Stimulated activated CD8-positive, alpha-beta memory T cell treated with anti-CD3 and anti-CD28 coated beads, Interleukin-2, amount 100 ng/mL, for 48 hours (primary cell): ENCODE measurements around the gene MARK2.
A peak's percentile ranks its signal among the peaks of the same experiment; 100 is the strongest.
"Not testable (repeated sequence)": the region's sequence is repeated elsewhere in the genome, so short reads cannot be mapped to it uniquely, and the experiment has no call there.

ENCODE experiments used
- DNase-seq, 2 donors: peaks; one replicate each; pipeline ENCODE4 v3.0.0-alpha.2; 2020; ENCODE audit warnings: low read depth in 2 of 2

The MARK2 gene

DNA sequence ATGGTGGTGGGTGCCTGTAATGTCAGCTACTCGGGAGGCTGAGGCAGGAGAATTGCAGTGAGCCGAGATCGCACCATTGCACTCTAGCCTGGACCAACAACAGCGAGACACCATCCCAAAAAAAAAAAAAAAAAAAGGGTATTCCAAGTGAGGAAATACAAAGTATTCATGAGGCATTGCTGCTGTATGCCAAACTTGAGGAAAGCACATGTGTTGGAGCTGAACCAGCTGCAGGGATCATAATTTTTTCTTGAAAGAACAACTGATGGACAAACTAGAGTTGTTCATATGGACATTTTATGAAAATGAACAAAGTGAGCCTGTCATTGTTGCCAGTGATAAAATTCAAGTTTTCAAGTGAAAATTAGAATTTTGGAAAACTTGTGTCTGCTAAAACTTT is 15.8 kb downstream of the MARK2 start:
- no peak for DNase-seq

DNA sequence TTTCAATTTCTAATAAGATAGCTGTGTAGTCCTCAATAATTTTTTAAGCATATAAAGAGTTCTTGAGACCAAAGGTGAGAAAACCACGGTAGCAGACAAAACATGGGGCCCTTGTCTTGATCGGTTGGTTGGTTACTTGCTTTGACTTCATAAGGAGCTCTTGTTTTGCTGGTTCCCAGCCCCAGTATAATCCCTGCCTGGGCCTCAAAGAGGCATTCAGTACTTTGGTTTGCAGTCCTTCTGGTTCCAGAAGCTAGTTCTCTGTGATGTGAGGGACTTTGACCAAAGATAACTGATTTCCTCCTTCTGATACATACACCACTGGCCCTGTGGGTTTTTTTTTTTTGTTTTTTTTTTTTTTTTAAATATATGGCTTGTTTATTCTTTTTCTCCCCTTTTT is 17.1 kb downstream of the MARK2 start:
- DNase-seq: no peak

DNA sequence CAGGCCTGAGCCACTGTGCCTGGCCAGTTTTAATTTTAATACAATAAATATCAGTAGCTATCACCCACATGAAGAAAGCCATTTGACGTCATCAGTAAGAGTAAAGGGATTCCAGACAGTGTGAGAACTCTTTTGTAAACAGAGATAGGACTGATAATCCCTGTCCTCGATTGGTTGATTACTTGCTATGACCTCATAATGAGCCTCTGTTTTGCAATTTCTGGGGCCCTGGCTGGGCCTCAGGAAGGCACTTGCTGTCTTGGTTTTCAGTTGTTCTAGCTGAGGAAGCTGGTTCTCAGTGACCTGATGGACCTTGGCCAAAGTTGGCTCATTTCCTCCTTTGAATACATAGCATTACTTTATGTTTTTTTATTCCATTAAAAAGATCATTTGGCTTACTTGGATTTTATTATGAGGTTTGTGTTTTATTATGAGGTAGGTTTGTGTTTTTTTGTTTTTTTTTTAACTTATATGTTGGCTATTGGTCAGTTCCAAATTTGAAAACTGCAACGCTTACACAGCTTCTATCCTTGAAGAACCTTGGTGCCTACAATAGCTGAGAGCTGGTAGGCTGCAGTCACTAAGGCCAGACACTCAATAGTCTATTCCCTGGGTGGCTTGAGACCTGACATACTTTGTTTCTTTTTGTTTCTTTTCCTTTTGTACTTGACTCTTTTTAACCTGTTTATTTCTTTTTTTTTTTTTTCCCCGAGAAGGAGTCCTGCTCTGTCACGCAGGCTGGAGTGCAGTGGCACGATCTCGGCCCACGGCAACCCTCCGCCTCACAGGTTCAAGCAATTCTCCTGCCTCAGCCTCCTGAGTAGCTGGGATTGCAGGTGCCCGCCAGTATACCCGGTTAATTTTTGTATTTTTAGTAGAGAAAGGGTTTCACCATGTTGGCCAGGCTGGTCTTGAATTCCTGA is 20.0 kb downstream of the MARK2 start:
- DNase-seq: no peak

- DNase-seq: no peak
Observed at GRCh38 chr11:63862923-63863322, 24.0 kb downstream of the MARK2 start.

- DNase-seq: not testable (repeated sequence)
Observed at GRCh38 chr11:63863620-63864019, 24.7 kb downstream of the MARK2 start.

DNA sequence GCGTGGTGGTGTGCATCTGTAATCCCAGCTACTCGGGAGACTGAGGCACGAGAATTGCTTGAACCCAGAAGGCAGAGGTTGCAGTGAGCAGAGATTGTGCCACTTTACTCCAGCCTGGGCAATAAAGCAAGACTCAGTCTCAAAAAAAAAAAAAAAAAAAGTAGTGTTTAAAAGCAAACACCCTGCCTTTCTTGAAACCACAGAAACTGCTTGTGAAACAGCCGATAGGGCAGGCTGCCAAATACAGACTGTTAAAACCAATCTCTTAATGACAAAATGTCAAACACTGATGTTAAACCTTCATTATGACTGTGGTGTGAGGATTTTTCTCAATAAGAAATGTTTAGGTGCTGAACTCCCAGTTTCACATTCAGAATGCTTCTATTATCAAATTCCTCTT is 27.3 kb downstream of the MARK2 start:
- DNase-seq: peak; percentile 39 to 63

- no peak for DNase-seq
Observed at GRCh38 chr11:63867511-63867910, 28.6 kb downstream of the MARK2 start.

GRCh38 chr11:63868399-63869064 is 29.6 kb downstream of the MARK2 start:
- no peak for DNase-seq

- no peak for DNase-seq
Observed at GRCh38 chr11:63869171-63869591, 30.3 kb downstream of the MARK2 start.

- no peak for DNase-seq
Observed at GRCh38 chr11:63869683-63870082, 30.8 kb downstream of the MARK2 start.

DNA sequence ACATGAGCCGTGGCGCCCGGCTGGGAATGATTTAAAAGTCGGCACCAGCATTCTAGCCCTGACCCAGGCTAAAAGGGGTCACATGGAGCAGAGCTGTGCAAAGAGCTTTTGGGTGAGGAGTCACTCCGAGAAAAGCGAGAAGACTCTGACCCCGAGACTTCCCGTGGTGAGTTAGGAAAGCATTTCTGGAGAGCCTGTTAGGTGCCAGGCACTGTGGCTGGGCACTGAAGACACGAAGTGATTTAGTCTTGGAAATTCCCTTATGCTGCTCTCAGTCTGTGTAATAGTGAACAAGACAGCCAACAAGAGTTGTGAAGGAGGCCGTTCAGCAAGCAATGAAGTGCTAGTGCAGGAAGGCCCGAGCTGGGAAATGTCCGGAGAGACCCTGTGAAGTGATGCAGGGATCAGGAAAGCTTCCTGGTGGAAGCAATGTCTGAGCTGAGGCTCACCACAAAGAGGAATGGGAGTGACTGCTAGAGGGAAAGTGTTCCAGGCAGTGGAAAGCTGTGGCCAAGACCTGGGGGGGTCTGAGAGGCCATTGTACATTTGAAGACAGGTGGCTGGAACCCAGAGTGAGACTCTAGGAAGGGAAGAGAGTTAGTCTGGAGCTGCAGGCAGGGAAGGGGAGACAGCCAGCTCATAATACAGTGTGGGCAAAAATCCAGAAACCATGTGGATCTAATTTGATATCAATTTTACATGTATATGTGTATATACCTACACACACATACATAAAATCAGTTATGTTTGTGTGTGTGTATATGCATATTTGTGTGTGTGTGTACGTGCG is 31.6 kb downstream of the MARK2 start:
- DNase-seq: no peak

DNA sequence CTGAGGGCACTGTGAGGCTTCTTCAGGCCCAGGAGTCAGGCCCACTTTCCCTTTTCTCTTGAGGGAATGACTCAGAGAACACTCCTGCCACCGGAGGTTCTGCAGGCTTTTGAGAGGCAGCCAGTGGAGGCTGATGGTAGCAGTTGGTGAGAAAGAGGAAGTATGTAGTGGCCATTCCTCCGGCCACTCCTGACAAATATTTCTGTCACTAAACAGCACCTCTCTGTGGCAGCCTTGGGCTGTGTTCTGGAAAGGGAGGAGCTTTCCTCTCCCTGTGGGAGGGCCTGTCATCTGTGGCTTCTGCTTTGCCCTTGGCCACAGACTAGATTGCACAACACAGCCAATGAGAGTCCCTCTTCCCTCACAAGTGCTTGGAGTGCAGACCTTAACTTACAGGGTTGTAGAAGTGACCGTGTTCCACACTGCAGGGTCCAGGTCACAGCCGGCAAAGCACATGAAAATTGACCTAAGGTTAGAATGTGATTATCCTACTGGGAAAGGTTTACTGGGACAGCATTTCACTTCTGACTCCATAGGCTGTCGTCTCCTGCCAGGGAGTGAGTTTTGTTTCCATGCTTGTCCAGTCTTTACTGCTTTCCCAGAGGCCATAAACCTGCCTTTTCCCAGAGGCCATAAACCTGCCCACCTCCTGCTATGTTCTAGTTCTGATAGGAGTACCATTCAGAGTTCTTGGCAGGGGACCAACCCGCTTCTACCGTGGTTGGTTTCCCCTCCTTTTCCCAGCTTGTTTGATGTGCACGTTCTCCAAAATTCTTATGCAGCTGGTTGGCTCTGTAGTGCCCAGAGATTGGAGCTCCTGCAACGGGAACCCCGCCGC is 33.3 kb downstream of the MARK2 start:
- peak in 1 of 2 donors; percentile 19 for DNase-seq

DNA sequence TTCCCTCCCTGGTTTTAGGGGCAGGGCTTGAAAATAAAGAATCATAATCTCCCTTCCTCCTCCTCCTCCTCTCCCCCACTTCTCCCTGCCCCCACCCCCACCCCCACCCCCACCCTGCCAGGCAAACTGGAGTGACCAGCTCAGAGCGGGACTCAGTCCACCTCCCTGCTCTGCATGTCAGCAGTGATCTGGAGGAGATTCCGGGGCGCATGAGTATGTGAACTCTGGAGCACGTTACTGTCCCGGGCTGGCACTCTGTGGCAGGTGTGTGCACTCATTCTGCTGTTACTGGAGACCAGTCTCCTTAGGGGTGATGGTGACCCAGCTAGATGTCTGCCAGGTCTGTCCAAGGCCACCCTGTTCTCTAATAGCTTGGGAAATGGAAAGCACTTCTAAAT is 33.9 kb downstream of the MARK2 start:
- DNase-seq: no peak

- DNase-seq: no peak
Observed at GRCh38 chr11:63873311-63873710, 34.4 kb downstream of the MARK2 start.

GRCh38 chr11:63874511-63874910 is 35.6 kb downstream of the MARK2 start:
- no peak for DNase-seq

DNA sequence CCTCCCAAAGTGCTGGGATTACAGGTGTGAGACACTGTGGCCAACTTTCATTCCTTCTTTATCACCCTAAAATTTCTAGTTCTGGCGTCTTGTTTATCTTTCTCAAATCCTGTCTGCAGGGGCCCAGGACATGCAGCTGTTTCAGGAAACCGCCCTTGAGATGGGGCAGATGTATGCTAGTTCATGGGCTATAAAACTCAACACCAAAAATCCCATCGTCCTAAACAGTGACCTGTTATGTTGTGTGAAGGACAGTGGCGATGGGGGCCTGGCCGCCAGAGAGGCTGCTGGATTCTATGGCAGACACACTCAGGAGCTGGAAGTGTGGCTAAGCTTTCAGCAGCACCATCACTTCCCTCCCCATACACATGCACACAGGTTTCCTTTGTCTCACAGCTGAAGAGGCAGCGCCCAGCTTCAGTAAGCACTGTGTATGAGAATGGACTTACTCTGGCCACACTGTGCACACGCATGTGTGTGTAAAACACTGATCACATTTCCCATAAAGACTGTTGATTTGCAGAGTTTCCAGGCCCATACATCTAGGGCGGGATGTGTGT is 36.7 kb downstream of the MARK2 start:
- DNase-seq: no peak

- no peak for DNase-seq
Observed at GRCh38 chr11:63876616-63877015, 37.7 kb downstream of the MARK2 start.

DNA sequence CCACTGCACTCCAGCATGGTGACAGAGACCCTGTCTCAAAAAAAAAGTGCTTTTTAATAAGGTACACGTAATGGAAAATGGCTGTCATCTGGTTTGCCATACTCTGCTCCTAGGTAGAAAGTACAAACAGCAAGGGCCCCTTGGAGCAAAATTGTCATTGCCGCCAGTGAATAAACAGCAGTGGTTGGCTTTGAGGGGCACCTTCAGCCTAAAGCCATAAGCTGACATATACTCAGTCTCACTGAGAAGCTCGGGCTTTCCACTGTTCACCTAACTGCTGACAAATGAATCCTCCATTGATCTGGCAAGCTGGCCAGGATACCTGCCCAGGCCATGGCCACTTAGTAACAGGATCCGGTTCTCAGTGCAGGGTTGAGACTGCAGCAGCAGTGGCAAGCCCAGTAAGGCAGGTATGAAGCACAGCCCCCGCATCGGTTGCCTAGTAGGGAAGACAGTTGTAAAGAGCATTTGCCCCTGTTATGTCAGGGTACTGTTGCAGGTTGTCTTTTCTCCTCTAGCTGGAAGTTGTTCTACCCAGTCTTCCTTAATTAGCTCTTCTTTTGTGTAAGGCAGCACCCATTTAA is 38.8 kb downstream of the MARK2 start:
- no peak for DNase-seq

GRCh38 chr11:63879598-63880402 is 40.9 kb downstream of the MARK2 start:
- DNase-seq: no peak

- DNase-seq: no peak
Observed at GRCh38 chr11:63880403-63880790, 41.5 kb downstream of the MARK2 start.
